ENCODE measurements around the gene LLPH.

The LLPH gene

GRCh38 chr12:66140731-66141130 is 10.2 kb upstream of the LLPH start:
- H4K20me1 ChIP-seq (ENCODE audit: insufficient read depth, low read length) = no peaks in the 10 kb centered on the region
- H3K4me1 ChIP-seq (ENCODE audit: insufficient read depth, low read length, severe bottlenecking) = no peaks in the 10 kb centered on the region
- H3K9ac ChIP-seq (ENCODE audit: low read length) = no peak overlapping the region
- H3K4me2 ChIP-seq (ENCODE audit: low read length) = no peak overlapping the region
- H3K79me2 ChIP-seq (ENCODE audit: insufficient read depth, low read length) = no peaks in the 10 kb centered on the region
- H3K4me3 ChIP-seq (ENCODE audit: low read depth, low read length, poor library complexity, severe bottlenecking) = no peak overlapping the region
- H3K27me3 ChIP-seq (ENCODE audit: insufficient read depth, low read length) = no peaks in the 10 kb centered on the region
- no peaks in the 10 kb centered on the region; the same call in 1 of the 2 replicates for H3F3A ChIP-seq (ENCODE audit: insufficient read depth, low read length)
- no peaks in the 10 kb centered on the region for H3K9me2 ChIP-seq (ENCODE audit: low read depth, low read length)
- no peak overlapping the region for H2AFZ ChIP-seq (ENCODE audit: low read length)
- TF ChIP-seq, protein P1, sequence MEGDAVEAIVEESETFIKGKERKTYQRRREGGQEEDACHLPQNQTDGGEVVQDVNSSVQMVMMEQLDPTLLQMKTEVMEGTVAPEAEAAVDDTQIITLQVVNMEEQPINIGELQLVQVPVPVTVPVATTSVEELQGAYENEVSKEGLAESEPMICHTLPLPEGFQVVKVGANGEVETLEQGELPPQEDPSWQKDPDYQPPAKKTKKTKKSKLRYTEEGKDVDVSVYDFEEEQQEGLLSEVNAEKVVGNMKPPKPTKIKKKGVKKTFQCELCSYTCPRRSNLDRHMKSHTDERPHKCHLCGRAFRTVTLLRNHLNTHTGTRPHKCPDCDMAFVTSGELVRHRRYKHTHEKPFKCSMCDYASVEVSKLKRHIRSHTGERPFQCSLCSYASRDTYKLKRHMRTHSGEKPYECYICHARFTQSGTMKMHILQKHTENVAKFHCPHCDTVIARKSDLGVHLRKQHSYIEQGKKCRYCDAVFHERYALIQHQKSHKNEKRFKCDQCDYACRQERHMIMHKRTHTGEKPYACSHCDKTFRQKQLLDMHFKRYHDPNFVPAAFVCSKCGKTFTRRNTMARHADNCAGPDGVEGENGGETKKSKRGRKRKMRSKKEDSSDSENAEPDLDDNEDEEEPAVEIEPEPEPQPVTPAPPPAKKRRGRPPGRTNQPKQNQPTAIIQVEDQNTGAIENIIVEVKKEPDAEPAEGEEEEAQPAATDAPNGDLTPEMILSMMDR (IDR thresholded peaks at IDR 0.05; ENCODE audit: low read length) = no peak
- no peak for TF ChIP-seq EZH2 (IDR thresholded peaks at IDR 0.05; ENCODE audit: borderline replicate concordance, low read length)
- H3K36me3 ChIP-seq (ENCODE audit: insufficient read depth, low read length) = peaks cover 96% of the 10 kb centered on the region
- H3K27ac ChIP-seq (ENCODE audit: low read depth, low read length, poor library complexity, severe bottlenecking) = no peak overlapping the region
- peaks cover 22% of the 10 kb centered on the region for H3K9me3 ChIP-seq (ENCODE audit: low read length)

DNA sequence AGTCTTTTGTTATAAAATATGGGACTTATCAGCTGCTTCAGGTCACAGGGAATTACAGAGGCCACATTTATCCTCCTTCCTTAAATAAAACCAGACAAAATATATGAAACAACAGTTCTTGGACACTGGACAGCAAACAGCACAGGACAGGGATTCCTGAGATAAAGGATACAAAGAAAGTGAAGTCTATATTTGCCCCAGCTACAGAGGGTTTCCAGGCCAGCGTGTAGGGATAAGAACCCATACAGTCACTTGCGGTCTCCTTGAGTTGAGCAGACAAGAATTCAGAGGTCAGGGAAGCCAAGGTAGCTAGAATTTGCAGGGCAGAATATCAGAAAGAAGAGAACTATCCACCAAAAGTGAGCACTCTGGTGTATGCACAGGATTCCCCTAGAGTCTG is 8.8 kb upstream of the LLPH start:
- no peak overlapping the region for H3K27ac ChIP-seq (ENCODE audit: low read depth, low read length, poor library complexity, severe bottlenecking)
- H3K36me3 ChIP-seq (ENCODE audit: insufficient read depth, low read length) = peaks cover 82% of the 10 kb centered on the region
- no peaks in the 10 kb centered on the region for H4K20me1 ChIP-seq (ENCODE audit: insufficient read depth, low read length)
- no peaks in the 10 kb centered on the region; the same call in 1 of the 2 replicates for H3F3A ChIP-seq (ENCODE audit: insufficient read depth, low read length)
- no peak overlapping the region for H2AFZ ChIP-seq (ENCODE audit: low read length)
- peaks cover 22% of the 10 kb centered on the region for H3K9me3 ChIP-seq (ENCODE audit: low read length)
- no peak overlapping the region for H3K9ac ChIP-seq (ENCODE audit: low read length)
- H3K79me2 ChIP-seq (ENCODE audit: insufficient read depth, low read length) = no peaks in the 10 kb centered on the region
- no peak for TF ChIP-seq EZH2 (IDR thresholded peaks at IDR 0.05; ENCODE audit: borderline replicate concordance, low read length)
- TF ChIP-seq, protein P1 (IDR thresholded peaks at IDR 0.05; ENCODE audit: low read length) = no peak
- H3K4me2 ChIP-seq (ENCODE audit: low read length) = no peak overlapping the region
- H3K9me2 ChIP-seq (ENCODE audit: low read depth, low read length) = no peaks in the 10 kb centered on the region
- H3K4me3 ChIP-seq (ENCODE audit: low read depth, low read length, poor library complexity, severe bottlenecking) = no peak overlapping the region
- H3K4me1 ChIP-seq (ENCODE audit: insufficient read depth, low read length, severe bottlenecking) = no peaks in the 10 kb centered on the region
- no peaks in the 10 kb centered on the region for H3K27me3 ChIP-seq (ENCODE audit: insufficient read depth, low read length)

GRCh38 chr12:66137937-66138336 is 7.4 kb upstream of the LLPH start:
- Histone ChIP-seq H3K79me2 (ENCODE audit: insufficient read depth, low read length) (no peaks in the 10 kb centered on the region), H2AFZ (ENCODE audit: low read length) (no peak overlapping the region), H3K9ac (ENCODE audit: low read length) (no peak overlapping the region), H3K27ac (ENCODE audit: low read depth, low read length, poor library complexity, severe bottlenecking) (no peak overlapping the region), H4K20me1 (ENCODE audit: insufficient read depth, low read length) (no peaks in the 10 kb centered on the region), H3K4me1 (ENCODE audit: insufficient read depth, low read length, severe bottlenecking) (no peaks in the 10 kb centered on the region), H3K27me3 (ENCODE audit: insufficient read depth, low read length) (no peaks in the 10 kb centered on the region), H3F3A (ENCODE audit: insufficient read depth, low read length) (no peaks in the 10 kb centered on the region; the same call in 1 of the 2 replicates), H3K36me3 (ENCODE audit: insufficient read depth, low read length) (peaks cover 71% of the 10 kb centered on the region), H3K4me3 (ENCODE audit: low read depth, low read length, poor library complexity, severe bottlenecking) (no peak overlapping the region), H3K9me2 (ENCODE audit: low read depth, low read length) (no peaks in the 10 kb centered on the region), H3K4me2 (ENCODE audit: low read length) (no peak overlapping the region), H3K9me3 (ENCODE audit: low read length) (peaks cover 21% of the 10 kb centered on the region)
- TF ChIP-seq, protein P1 (IDR thresholded peaks at IDR 0.05; ENCODE audit: low read length) = no peak
- TF ChIP-seq EZH2 (IDR thresholded peaks at IDR 0.05; ENCODE audit: borderline replicate concordance, low read length) = no peak

All from OCI-LY1 (cell line).